Measurements from ENCODE around the gene POLR2J3.
"Not testable (repeated sequence)": the region's sequence is repeated elsewhere in the genome, so short reads cannot be mapped to it uniquely, and the experiment has no call there.

DNA sequence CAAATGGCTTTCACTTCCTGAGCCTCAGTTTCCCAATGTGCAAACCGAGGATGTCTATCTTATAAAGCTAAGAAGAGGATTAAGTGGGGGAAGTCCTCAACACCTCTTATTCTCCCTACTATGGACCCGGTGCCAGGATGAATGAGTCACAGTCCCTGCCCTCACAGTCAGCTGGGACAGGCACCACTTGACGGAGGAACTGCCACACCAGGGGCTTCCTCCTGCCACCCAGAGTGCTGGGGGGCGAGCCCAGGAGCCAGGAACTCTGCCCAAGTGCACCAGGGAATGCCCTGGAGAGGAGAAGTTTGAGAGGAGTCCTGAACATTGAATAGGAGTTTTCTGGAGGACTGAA is 41.9 kb upstream of the POLR2J3 start:
- TF ChIP-seq, protein P1, sequence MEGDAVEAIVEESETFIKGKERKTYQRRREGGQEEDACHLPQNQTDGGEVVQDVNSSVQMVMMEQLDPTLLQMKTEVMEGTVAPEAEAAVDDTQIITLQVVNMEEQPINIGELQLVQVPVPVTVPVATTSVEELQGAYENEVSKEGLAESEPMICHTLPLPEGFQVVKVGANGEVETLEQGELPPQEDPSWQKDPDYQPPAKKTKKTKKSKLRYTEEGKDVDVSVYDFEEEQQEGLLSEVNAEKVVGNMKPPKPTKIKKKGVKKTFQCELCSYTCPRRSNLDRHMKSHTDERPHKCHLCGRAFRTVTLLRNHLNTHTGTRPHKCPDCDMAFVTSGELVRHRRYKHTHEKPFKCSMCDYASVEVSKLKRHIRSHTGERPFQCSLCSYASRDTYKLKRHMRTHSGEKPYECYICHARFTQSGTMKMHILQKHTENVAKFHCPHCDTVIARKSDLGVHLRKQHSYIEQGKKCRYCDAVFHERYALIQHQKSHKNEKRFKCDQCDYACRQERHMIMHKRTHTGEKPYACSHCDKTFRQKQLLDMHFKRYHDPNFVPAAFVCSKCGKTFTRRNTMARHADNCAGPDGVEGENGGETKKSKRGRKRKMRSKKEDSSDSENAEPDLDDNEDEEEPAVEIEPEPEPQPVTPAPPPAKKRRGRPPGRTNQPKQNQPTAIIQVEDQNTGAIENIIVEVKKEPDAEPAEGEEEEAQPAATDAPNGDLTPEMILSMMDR (IDR thresholded peaks at IDR 0.05): not testable (repeated sequence)
- TF ChIP-seq EP300 (IDR thresholded peaks at IDR 0.05; ENCODE audit: borderline replicate concordance in 1 of 2, low read depth in 1 of 2, low read length in 1 of 2); EZH2phosphoT487 (IDR thresholded peaks at IDR 0.05; ENCODE audit: borderline replicate concordance, low read depth); RFX5 (IDR thresholded peaks at IDR 0.05; ENCODE audit: low read length); YY1 (IDR thresholded peaks at IDR 0.05; ENCODE audit: low read depth); NFIC (IDR thresholded peaks at IDR 0.05; ENCODE audit: borderline replicate concordance); RCOR1 (IDR thresholded peaks at IDR 0.05; ENCODE audit: low read length): not testable (repeated sequence)

All from SK-N-SH (cell line).